Smooth muscle cell of the pulmonary artery (primary cell): ENCODE measurements around the gene DCTD. TPM values are rescaled to one million over a fixed set of nuclear protein-coding genes. Genes with fewer than 3 reads are reported as not detected.

Source experiments
- total RNA-seq: library from RNA; depleted of rRNA; stranded (reverse); fragments of >200 nt; gene quantifications from 2 replicates; pipeline ENCODE4 v1.2.3, GENCODE V29; 2014

The DCTD gene
- total RNA-seq, result 102 and 108 TPM in 2 replicates

DNA sequence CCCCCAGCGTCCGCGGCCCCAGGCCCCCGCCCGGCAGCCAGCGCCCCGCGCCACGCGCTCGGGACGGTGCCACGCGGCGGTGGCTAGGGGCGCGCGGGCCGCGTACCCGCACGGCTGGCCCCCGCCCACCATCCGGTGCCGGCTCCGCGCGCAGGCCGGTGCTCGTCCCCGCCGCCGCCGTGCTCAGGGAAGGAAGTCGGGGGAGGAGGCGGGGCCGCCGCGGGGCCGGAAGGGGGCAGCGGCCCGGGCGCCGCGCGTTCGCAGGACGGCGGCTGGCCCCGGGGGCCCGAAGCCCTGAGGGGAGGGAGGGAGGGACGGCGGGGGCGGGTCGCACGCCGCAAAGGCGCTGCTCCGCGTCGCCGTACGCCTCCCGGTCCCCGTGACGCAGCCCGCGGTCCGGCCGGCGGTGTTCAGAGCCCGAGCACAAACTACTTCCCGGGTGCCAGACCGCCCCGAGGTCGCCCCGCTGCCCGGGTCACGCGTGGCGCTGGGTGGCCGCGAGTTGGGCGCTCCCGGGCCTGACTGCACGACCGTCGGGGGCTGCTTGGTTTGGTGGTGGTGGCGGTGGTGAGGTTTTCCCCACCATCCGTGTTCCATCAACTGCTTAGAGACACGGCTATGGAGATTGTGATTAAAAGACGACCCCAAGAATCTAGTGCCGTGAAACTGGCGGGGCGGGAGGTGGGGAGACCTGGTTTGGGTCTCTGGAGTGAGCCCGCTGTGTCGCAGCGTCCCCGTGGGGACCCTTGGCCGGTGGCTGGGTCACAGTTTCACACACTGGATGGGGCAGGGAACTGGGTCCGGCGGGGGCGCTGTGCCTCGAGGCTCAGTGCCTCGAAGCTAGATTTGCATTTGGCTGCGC is at the start of gene DCTD:
Gene DCTD, minus strand, starts transcription at position 205 of the 862 bp plus-strand sequence. CDS start 1,818 bp downstream, outside the sequence.

Other genes starting within 250 kb of the DCTD start
- 39.8 and 62.1 TPM in 2 replicates for gene WWC2, start 181.9 kb upstream of the DCTD start, total RNA-seq